ENCODE data around the gene STX10.

GRCh38 chr19:13097033-13097462 lies 53.1 kb downstream of the STX10 start:
- no peak for TF ChIP-seq CTCF (IDR thresholded peaks at IDR 0.05)
- no peak for TF ChIP-seq POLR2A (IDR thresholded peaks at IDR 0.05)

Data from adrenal gland (tissue), 5 donors.